D721Med (cell line): ENCODE results near the gene PDGFB.

Experiments
- DNase-seq: peaks from one replicate; pipeline ENCODE4 v3.0.0; 2011; ENCODE audit warnings: low spot score; ENCODE audit not compliant: insufficient read length
- FAIRE-seq: peaks from 2 replicates; lab custom pipeline; 2011; peaks lifted over from hg19 to GRCh38; lab: Jason Lieb, UNC
- CTCF ChIP-seq: IDR thresholded peaks from 2 replicates; pipeline ENCODE4 v1.5.1; 2012; ENCODE audit warnings: mild to moderate bottlenecking, control low read depth; ENCODE audit not compliant: insufficient read depth; ENCODE audit errors: missing control alignments

The PDGFB gene

GRCh38 chr22:39289975-39290720 is 45.4 kb upstream of the PDGFB start:
- FAIRE-seq (no peak), DNase-seq (no peak)
- no peak for TF ChIP-seq CTCF

- no peak for TF ChIP-seq CTCF
- FAIRE-seq (no peak), DNase-seq (no peak)
Observed at GRCh38 chr22:39289533-39289932, 44.8 kb upstream of the PDGFB start.

GRCh38 chr22:39288135-39288898 is 43.5 kb upstream of the PDGFB start:
- no peak for DNase-seq
- no peak for TF ChIP-seq CTCF
- no peak for FAIRE-seq

- DNase-seq (no peak), FAIRE-seq (no peak)
- TF ChIP-seq CTCF = no peak
Observed at GRCh38 chr22:39287076-39287725, 42.4 kb upstream of the PDGFB start.

- FAIRE-seq (no peak), DNase-seq (no peak)
- no peak for TF ChIP-seq CTCF
Observed at GRCh38 chr22:39284983-39285382, 40.2 kb upstream of the PDGFB start.

- no peak for TF ChIP-seq CTCF
- FAIRE-seq (no peak), DNase-seq (no peak)
Observed at GRCh38 chr22:39284142-39284980, 39.6 kb upstream of the PDGFB start.
